Fibroblast of peridontal ligament (primary cell): Measurements from ENCODE around the gene CCDC148.
"Not testable (repeated sequence)": the region's sequence is repeated elsewhere in the genome, so short reads cannot be mapped to it uniquely, and the experiment has no call there.

Source experiments
- DNase-seq: peaks from one replicate; pipeline ENCODE4 v3.0.0-alpha.2; 2010; ENCODE audit errors: extremely low read depth

CCDC148 gene

GRCh38 chr2:158482594-158482993, 26.0 kb upstream of the CCDC148 start:
- no peak for DNase-seq

- DNase-seq: no peak
These were observed 24.6 kb upstream of the CCDC148 start for GRCh38 chr2:158481116-158481515.

GRCh38 chr2:158478816-158479215, 22.3 kb upstream of the CCDC148 start:
- DNase-seq: no peak

- peak; percentile 69 for DNase-seq
These were observed 21.7 kb upstream of the CCDC148 start for GRCh38 chr2:158478237-158478636.

- DNase-seq: no peak
These were observed 20.6 kb upstream of the CCDC148 start for GRCh38 chr2:158477202-158477601.

- not testable (repeated sequence) for DNase-seq
These were observed 18.0 kb upstream of the CCDC148 start for GRCh38 chr2:158474526-158475011.

- DNase-seq: no peak
These were observed 17.3 kb upstream of the CCDC148 start for GRCh38 chr2:158473719-158474392.

GRCh38 chr2:158473300-158473699, 16.7 kb upstream of the CCDC148 start:
- DNase-seq: not testable (repeated sequence)

GRCh38 chr2:158472829-158473228, 16.3 kb upstream of the CCDC148 start:
- DNase-seq: not testable (repeated sequence)

- no peak for DNase-seq
These were observed 10.7 kb upstream of the CCDC148 start for GRCh38 chr2:158467248-158467647.

- DNase-seq: no peak
These were observed 8.1 kb upstream of the CCDC148 start for GRCh38 chr2:158464426-158465281.

GRCh38 chr2:158463496-158464095, 7.0 kb upstream of the CCDC148 start:
- peak; percentile 35 for DNase-seq

GRCh38 chr2:158460632-158461297, 4.2 kb upstream of the CCDC148 start:
- peak; percentile 38 for DNase-seq

- peak; percentile 48 for DNase-seq
These were observed 2.8 kb upstream of the CCDC148 start for GRCh38 chr2:158459161-158460003.

- no peak for DNase-seq
These were observed 2.0 kb upstream of the CCDC148 start for GRCh38 chr2:158458617-158458920.

- DNase-seq: peak; percentile 43
These were observed 1.5 kb upstream of the CCDC148 start for GRCh38 chr2:158457826-158458616.

- peak; percentile 57 for DNase-seq
These were observed 706 bp upstream of the CCDC148 start for GRCh38 chr2:158457092-158457825.

GRCh38 chr2:158443606-158444005, 12.9 kb downstream of the CCDC148 start:
- no peak for DNase-seq

- DNase-seq: not testable (repeated sequence)
These were observed 17.5 kb downstream of the CCDC148 start for GRCh38 chr2:158439062-158439461.

- not testable (repeated sequence) for DNase-seq
These were observed 22.8 kb downstream of the CCDC148 start for GRCh38 chr2:158433716-158434115.
